SU-DHL-6 (cell line): ENCODE data around the gene CLDN6.

Experiments
- H2AFZ ChIP-seq: fragments of 200-600 bp; sonication (generic); 2 replicates; pipeline ENCODE4 v1.6.1; 2014; ENCODE audit warnings: low read depth, mild to moderate bottlenecking, moderate library complexity, mixed read lengths, antibody characterized with exemption, low read length; ENCODE audit not compliant: severe bottlenecking
- H3F3A ChIP-seq: fragments of 200-600 bp; shearing (Covaris generic); 2 replicates; pipeline ENCODE4 v1.6.0; 2016; ENCODE audit warnings: antibody characterized with exemption, mild to moderate bottlenecking; ENCODE audit not compliant: insufficient read depth
- H3K27ac ChIP-seq: fragments of 200-600 bp; sonication (generic); 2 replicates; pipeline ENCODE4 v1.5.1; 2016; ENCODE audit warnings: low read depth, mild to moderate bottlenecking, low read length, moderate library complexity, mixed read lengths
- H3K27me3 ChIP-seq: fragments of 200-600 bp; sonication (generic), shearing (Covaris generic); 2 replicates; pipeline ENCODE4 v1.6.0; 2014; ENCODE audit warnings: mild to moderate bottlenecking, low read length
- H3K36me3 ChIP-seq: fragments of 200-600 bp; sonication (generic); 2 replicates; pipeline ENCODE4 v1.6.1; 2014; ENCODE audit warnings: mild to moderate bottlenecking, low read length, mixed read lengths
- H3K4me2 ChIP-seq: fragments of 300-600, 200-600 bp; shearing (Covaris generic), sonication (generic); 2 replicates; pipeline ENCODE4 v1.6.0; 2014; ENCODE audit warnings: low read length, low read depth, mild to moderate bottlenecking; ENCODE audit not compliant: poor library complexity, severe bottlenecking
- H3K4me3 ChIP-seq: fragments of 200-600 bp; sonication (generic); 2 replicates; pipeline ENCODE4 v1.5.1; 2014; ENCODE audit warnings: antibody characterized with exemption, low read length, mild to moderate bottlenecking, mixed read lengths; ENCODE audit not compliant: insufficient read depth, poor library complexity, severe bottlenecking
- H3K79me2 ChIP-seq: fragments of 200-600 bp; sonication (generic); 2 replicates; pipeline ENCODE4 v1.6.1; 2014; ENCODE audit warnings: mild to moderate bottlenecking, low read length, moderate library complexity; ENCODE audit not compliant: insufficient read depth
- H3K9ac ChIP-seq: fragments of 200-600 bp; sonication (generic); 2 replicates; pipeline ENCODE4 v1.7.0; 2014; ENCODE audit warnings: mild to moderate bottlenecking, low read length
- H3K9me2 ChIP-seq: fragments of 200-600 bp; sonication (generic); replicated peaks from 2 replicates; pipeline ENCODE4 v1.6.1; 2014; ENCODE audit warnings: low read length; ENCODE audit not compliant: insufficient read depth
- H3K9me3 ChIP-seq: fragments of 200-600 bp; sonication (generic); 2 replicates; pipeline ENCODE4 v1.6.1; 2014; ENCODE audit warnings: low read length, mixed read lengths; ENCODE audit not compliant: insufficient read depth
- H4K20me1 ChIP-seq: fragments of 200-600 bp; sonication (generic); 2 replicates; pipeline ENCODE4 v1.6.1; 2014; ENCODE audit warnings: low read depth, mild to moderate bottlenecking, antibody characterized with exemption, low read length, moderate library complexity, mixed read lengths
- EZH2phosphoT487 ChIP-seq: fragments of 200-600 bp; sonication (generic), shearing (Covaris generic); conservative IDR thresholded peaks from 2 replicates; pipeline ENCODE4 v1.6.1; 2018; ENCODE audit warnings: mild to moderate bottlenecking, antibody characterized with exemption, low read length, moderate library complexity, mixed read lengths
- TF ChIP-seq, protein P1 (sequence below): fragments of 200-600 bp; sonication (generic); IDR thresholded peaks from one replicate; pipeline ENCODE4 v1.5.1; 2017; ENCODE audit warnings: antibody characterized with exemption, mild to moderate bottlenecking, low read length, moderate library complexity; ENCODE audit not compliant: insufficient read depth, poor library complexity, severe bottlenecking

CLDN6 gene

DNA sequence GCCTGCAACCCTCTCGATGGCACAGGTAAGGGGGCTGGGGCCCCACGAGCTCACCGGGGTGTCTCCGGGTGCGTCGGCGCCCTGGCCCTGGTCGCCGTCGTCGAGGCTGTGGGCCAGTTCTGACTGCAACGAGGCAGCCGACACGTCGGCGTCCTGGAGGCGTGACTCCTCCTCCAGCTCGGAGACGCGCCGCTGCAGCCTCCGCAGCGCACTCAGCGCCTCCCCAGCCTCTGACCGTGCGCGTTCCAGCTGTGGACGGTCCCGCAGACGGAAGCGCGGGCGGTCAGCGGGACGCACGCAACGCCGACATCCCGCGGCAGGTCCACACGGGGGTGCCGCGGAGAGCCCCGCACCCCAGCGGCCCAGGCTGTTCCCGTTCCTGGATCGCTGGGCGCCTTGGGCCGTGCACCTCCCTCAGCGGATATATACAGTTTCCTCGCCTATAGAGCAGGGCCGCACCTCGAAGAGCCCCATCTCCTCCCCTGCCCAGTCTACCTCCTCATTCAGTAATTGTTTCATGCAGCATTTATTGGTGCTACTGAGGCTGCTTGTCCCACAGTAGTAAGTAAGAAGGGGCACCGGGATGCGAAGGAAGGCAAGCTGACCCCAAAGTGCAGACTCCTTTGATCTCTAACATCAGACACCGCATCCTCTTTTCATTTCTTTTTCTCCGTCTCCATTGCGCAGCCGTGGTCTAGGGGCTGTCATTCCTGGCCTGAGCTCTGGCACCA is 11.7 kb upstream of the CLDN6 start:
- TF ChIP-seq EZH2phosphoT487 = no peak
- TF ChIP-seq, protein P1, sequence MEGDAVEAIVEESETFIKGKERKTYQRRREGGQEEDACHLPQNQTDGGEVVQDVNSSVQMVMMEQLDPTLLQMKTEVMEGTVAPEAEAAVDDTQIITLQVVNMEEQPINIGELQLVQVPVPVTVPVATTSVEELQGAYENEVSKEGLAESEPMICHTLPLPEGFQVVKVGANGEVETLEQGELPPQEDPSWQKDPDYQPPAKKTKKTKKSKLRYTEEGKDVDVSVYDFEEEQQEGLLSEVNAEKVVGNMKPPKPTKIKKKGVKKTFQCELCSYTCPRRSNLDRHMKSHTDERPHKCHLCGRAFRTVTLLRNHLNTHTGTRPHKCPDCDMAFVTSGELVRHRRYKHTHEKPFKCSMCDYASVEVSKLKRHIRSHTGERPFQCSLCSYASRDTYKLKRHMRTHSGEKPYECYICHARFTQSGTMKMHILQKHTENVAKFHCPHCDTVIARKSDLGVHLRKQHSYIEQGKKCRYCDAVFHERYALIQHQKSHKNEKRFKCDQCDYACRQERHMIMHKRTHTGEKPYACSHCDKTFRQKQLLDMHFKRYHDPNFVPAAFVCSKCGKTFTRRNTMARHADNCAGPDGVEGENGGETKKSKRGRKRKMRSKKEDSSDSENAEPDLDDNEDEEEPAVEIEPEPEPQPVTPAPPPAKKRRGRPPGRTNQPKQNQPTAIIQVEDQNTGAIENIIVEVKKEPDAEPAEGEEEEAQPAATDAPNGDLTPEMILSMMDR = no peak
- H3K9me3 ChIP-seq = no peaks in the 10 kb centered on the region
- no peaks in the 10 kb centered on the region for H3F3A ChIP-seq
- H3K9ac ChIP-seq = no peak overlapping the region
- H2AFZ ChIP-seq = no peak overlapping the region
- H3K27me3 ChIP-seq = no peaks in the 10 kb centered on the region
- H3K4me3 ChIP-seq = no peak overlapping the region
- H3K27ac ChIP-seq = no peak overlapping the region
- H3K4me2 ChIP-seq = no peak overlapping the region
- no peaks in the 10 kb centered on the region for H3K36me3 ChIP-seq
- no peaks in the 10 kb centered on the region for H4K20me1 ChIP-seq
- no peaks in the 10 kb centered on the region for H3K9me2 ChIP-seq
- H3K79me2 ChIP-seq = no peaks in the 10 kb centered on the region

DNA sequence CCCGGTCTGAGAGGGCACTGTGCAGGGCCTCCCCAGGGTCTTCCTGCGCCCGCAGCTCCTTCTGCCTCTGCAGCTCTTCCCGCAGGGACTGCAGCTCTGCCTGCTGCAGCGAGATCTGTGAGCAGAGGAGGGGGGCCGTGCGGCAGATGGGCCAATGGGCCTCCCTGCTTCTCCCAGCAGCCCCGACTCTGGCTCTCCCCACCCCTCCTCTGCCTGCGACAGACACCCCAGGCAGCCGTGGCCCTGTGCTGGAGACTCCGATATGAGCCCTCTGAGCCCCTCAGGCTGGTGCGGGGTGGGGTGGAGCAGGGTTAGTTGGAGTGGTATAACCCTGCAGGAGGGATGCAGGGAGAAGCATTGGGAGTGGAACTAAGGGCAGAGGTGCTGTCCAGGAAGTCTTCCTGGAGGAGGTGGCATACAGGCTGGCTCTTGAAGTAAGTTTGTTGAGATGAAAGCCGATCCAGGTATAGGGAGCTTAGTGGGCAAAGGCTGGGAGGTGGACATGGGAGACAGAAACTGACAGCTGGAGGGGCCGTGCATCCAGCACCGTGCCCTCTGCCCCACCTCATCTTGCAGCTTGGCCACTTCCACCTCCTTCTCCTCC is 10.8 kb upstream of the CLDN6 start:
- H3K36me3 ChIP-seq = no peaks in the 10 kb centered on the region
- H3K9me3 ChIP-seq = no peaks in the 10 kb centered on the region
- TF ChIP-seq EZH2phosphoT487 = no peak
- TF ChIP-seq, protein P1 = no peak
- H2AFZ ChIP-seq = no peak overlapping the region
- no peaks in the 10 kb centered on the region for H4K20me1 ChIP-seq
- H3K79me2 ChIP-seq = no peaks in the 10 kb centered on the region
- no peak overlapping the region for H3K4me3 ChIP-seq
- H3F3A ChIP-seq = no peaks in the 10 kb centered on the region
- no peak overlapping the region for H3K9ac ChIP-seq
- no peaks in the 10 kb centered on the region for H3K27me3 ChIP-seq
- H3K9me2 ChIP-seq = no peaks in the 10 kb centered on the region
- H3K4me2 ChIP-seq = no peak overlapping the region
- H3K27ac ChIP-seq = no peak overlapping the region

- Histone ChIP-seq H3K4me2 (peak overlapping the region; percentile 40), H3K36me3 (no peaks in the 10 kb centered on the region), H3K27me3 (no peaks in the 10 kb centered on the region), H3K79me2 (no peaks in the 10 kb centered on the region), H3F3A (0 out of 2 replicates have a peak, but pooled peaks cover under 1% of the 10 kb centered on the region), H3K4me3 (no peak overlapping the region), H3K9me3 (no peaks in the 10 kb centered on the region), H3K9me2 (no peaks in the 10 kb centered on the region), H4K20me1 (no peaks in the 10 kb centered on the region), H3K9ac (peak overlapping the region; percentile 15; the same call in 1 of the 2 replicates), H2AFZ (no peak overlapping the region), H3K27ac (no peak overlapping the region)
- TF ChIP-seq EZH2phosphoT487 = no peak
- TF ChIP-seq, protein P1 = peak; percentile 72
Measured at GRCh38 chr16:3027983-3028715, 10.2 kb upstream of the CLDN6 start.
